Uterus (tissue), 2 donors: Measurements from ENCODE around the gene SSNA1.

Experiments used
- CTCF ChIP-seq, 4 experiments: fragments of 200-600 bp in 2 of 4; fragments of 450-650 bp in 2 of 4; sonication (generic) in 2 of 4; IDR thresholded peaks; one replicate each; pipeline ENCODE4 v1.5.1; 2016 to 2019; ENCODE audit warnings: antibody characterized with exemption in 4 of 4, mild to moderate bottlenecking in 2 of 4, moderate library complexity in 1 of 4
- POLR2A ChIP-seq, 2 donors: fragments of 450-650 bp; IDR thresholded peaks; one replicate each; pipeline ENCODE4 v1.6.1; 2016; ENCODE audit warnings: antibody characterized with exemption in 2 of 2, mild to moderate bottlenecking in 1 of 2, moderate library complexity in 1 of 2

DNA sequence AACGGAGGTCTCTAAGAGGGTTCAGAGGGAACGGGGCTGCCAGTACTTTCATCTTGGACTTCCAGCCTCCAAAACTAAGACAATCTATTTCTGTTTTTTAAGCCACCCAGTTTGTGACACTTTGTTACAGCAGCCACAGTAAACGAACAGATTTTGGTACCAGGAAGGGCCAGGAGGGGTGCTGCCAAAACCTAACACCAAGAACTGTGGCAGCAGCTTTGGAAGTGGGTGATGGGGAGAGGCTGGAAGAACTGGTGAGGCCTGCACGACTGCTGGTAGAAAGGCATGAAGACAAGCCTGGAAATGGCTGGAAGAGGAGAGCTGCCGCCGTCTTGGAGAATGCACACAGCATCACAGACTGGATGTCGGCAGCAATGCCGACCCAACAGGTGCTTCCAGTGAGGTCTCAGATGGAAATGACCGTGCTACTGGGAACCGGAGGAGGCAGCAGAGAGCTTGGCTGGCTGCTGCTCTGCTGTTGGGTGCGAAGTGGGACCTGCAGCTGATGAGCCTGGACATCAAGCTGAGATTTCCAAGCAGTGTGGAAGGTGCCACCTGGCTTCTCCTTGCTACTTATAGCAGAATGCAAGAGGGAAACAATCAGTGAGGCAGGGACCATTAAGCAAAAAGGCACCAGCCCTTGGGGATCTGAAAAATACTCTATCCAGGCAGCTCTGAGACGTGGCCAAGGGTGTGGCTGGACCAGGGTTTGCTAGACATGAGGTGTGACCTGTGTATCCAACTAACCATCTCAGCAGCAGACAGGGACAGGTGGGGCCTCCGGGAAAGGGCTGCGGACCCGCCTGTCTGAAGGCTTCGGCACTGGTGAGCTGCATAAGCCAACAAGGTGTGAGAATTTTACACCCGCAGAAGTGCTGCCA, 11.9 kb upstream of the SSNA1 start:
- TF ChIP-seq CTCF (IDR thresholded peaks at IDR 0.05) (peak in 3 of 4 experiments; percentile 12 to 41 (median 33)), POLR2A (IDR thresholded peaks at IDR 0.05) (no peak)
